ENCODE results near the gene TXNL4B.

- TF ChIP-seq CTCF (IDR thresholded peaks at IDR 0.05) (no peak), ZFX (IDR thresholded peaks at IDR 0.05; ENCODE audit: borderline replicate concordance) (no peak)
These were observed 41.6 kb downstream of the TXNL4B start for GRCh38 chr16:72051818-72052217.

Measured in 22Rv1 (cell line).